WTC11 (cell line): ENCODE data around the gene SEC24A. TPM values are rescaled to one million over a fixed set of nuclear protein-coding genes. Genes with fewer than 3 reads are reported as not detected.

Source experiments
- ATAC-seq: fragments of 200-7000 bp; cut with Tn5 transposase; 2 replicates; pipeline ENCODE4 v1.10.0; 2021; ENCODE audit warnings: mild to moderate bottlenecking, moderate library complexity
- CTCF ChIA-PET: fragments of 300-600 bp; sonication (Branson Sonifier 250); formaldehyde crosslinking; loops from one replicate; lab custom pipeline; 2021; ENCODE audit warnings: antibody characterized with exemption; lab: Charles Lee
- POLR2A ChIA-PET: fragments of 350-600 bp; sonication (Branson Sonifier 250); formaldehyde crosslinking; loops from one replicate; lab custom pipeline; 2021; ENCODE audit warnings: antibody characterized with exemption; lab: Charles Lee
- DNase-seq: peaks from one replicate; pipeline ENCODE4 v3.0.0; 2021; ENCODE audit warnings: low spot score
- H3K27ac Mint-ChIP-seq: 2 replicates; pipeline ENCODE4 v1.8.0; 2021; ENCODE audit warnings: mixed read lengths
- H3K27me3 Mint-ChIP-seq: 2 replicates; pipeline ENCODE4 v1.8.0; 2021; ENCODE audit warnings: low read depth, mild to moderate bottlenecking, moderate library complexity, mixed read lengths
- H3K36me3 Mint-ChIP-seq: 2 replicates; pipeline ENCODE4 v1.8.0; 2021; ENCODE audit warnings: mixed read lengths
- H3K4me1 Mint-ChIP-seq: 2 replicates; pipeline ENCODE4 v1.8.0; 2022; ENCODE audit warnings: mixed read lengths
- H3K4me3 Mint-ChIP-seq: 2 replicates; pipeline ENCODE4 v1.8.0; 2021; ENCODE audit warnings: mild to moderate bottlenecking, moderate library complexity, mixed read lengths
- H3K9me3 Mint-ChIP-seq: 2 replicates; pipeline ENCODE4 v1.8.0; 2021; ENCODE audit warnings: mixed read lengths
- ATF6 ChIP-seq: sonication (generic); formaldehyde crosslinking; IDR thresholded peaks from 2 replicates; pipeline ENCODE4 v1.8.1; 2023; ENCODE audit warnings: mild to moderate bottlenecking, missing genetic modification reagents
- CREB1 ChIP-seq: sonication (generic); formaldehyde crosslinking; IDR thresholded peaks from 2 replicates; pipeline ENCODE4 v1.8.0; 2023; ENCODE audit warnings: mild to moderate bottlenecking, missing genetic modification reagents
- GTF2I ChIP-seq: fragments of 250-450 bp; sonication (Bioruptor Pico); conservative IDR thresholded peaks from 2 replicates; pipeline ENCODE4 v1.4.0; 2021; ENCODE audit warnings: mild to moderate bottlenecking
- MAX ChIP-seq: sonication (generic); formaldehyde crosslinking; IDR thresholded peaks from 2 replicates; pipeline ENCODE4 v1.8.0; 2022; ENCODE audit warnings: mild to moderate bottlenecking, missing genetic modification reagents
- MXD4 ChIP-seq: fragments of 250-450 bp; sonication (Bioruptor Pico); IDR thresholded peaks from 2 replicates; pipeline ENCODE4 v1.8.0; 2021; ENCODE audit warnings: mild to moderate bottlenecking, moderate library complexity, borderline replicate concordance
- NR2C2 ChIP-seq: sonication (generic); formaldehyde crosslinking; IDR thresholded peaks from 2 replicates; pipeline ENCODE4 v1.8.0; 2022; ENCODE audit warnings: mild to moderate bottlenecking, missing genetic modification reagents
- PRRX2 ChIP-seq: fragments of 250-450 bp; sonication (Bioruptor Pico); IDR thresholded peaks from 2 replicates; pipeline ENCODE4 v1.8.0; 2021; ENCODE audit warnings: mild to moderate bottlenecking
- RORB ChIP-seq: fragments of 250-450 bp; sonication (Bioruptor Pico); IDR thresholded peaks from 2 replicates; pipeline ENCODE4 v1.9.0; 2021; ENCODE audit warnings: mild to moderate bottlenecking
- USF2 ChIP-seq: sonication (generic); formaldehyde crosslinking; IDR thresholded peaks from 2 replicates; pipeline ENCODE4 v1.8.1; 2023; ENCODE audit warnings: mild to moderate bottlenecking, missing genetic modification reagents, moderate library complexity
- ZNF263 ChIP-seq: sonication (generic); formaldehyde crosslinking; IDR thresholded peaks from 2 replicates; pipeline ENCODE4 v1.8.1; 2022; ENCODE audit warnings: low read depth, mild to moderate bottlenecking, moderate library complexity, missing genetic modification reagents
- ZNF396 ChIP-seq: fragments of 250-450 bp; sonication (Bioruptor Pico); IDR thresholded peaks from 2 replicates; pipeline ENCODE4 v1.8.0; 2021; ENCODE audit warnings: mild to moderate bottlenecking, moderate library complexity, borderline replicate concordance
- ZNF512 ChIP-seq: sonication (generic); formaldehyde crosslinking; IDR thresholded peaks from 2 replicates; pipeline ENCODE4 v1.8.1; 2022; ENCODE audit warnings: missing genetic modification reagents, borderline replicate concordance
- ZNF671 ChIP-seq: fragments of 250-450 bp; sonication (Bioruptor Pico); IDR thresholded peaks from 2 replicates; pipeline ENCODE4 v1.8.0; 2021; ENCODE audit warnings: mild to moderate bottlenecking
- total RNA-seq: library from RNA; stranded (reverse); gene quantifications from 3 replicates; pipeline ENCODE4 v1.2.3, GENCODE V29; 2021
- TF ChIP-seq, protein P1 (sequence below): fragments of 250-450 bp; sonication (Bioruptor Pico); IDR thresholded peaks from 2 replicates; pipeline ENCODE4 v2.1.2; 2022; ENCODE audit warnings: mild to moderate bottlenecking, moderate library complexity
- TF ChIP-seq, protein P2 (sequence below): sonication (generic); formaldehyde crosslinking; IDR thresholded peaks from 2 replicates; pipeline ENCODE4 v1.8.0; 2022; ENCODE audit warnings: missing genetic modification reagents
- TF ChIP-seq, protein P3 (sequence below): fragments of 200-600 bp; IDR thresholded peaks from 2 replicates; pipeline ENCODE4 v1.8.0; 2022; ENCODE audit warnings: antibody characterized with exemption
- TF ChIP-seq, protein P4 (sequence below): sonication (generic); formaldehyde crosslinking; IDR thresholded peaks from 2 replicates; pipeline ENCODE4 v1.8.0; 2022; ENCODE audit warnings: mild to moderate bottlenecking, missing genetic modification reagents
- TF ChIP-seq, protein P5 (sequence below): sonication (generic); formaldehyde crosslinking; IDR thresholded peaks from 2 replicates; pipeline ENCODE4 v1.8.0; 2023; ENCODE audit warnings: mild to moderate bottlenecking, missing genetic modification reagents

Gene SEC24A
- total RNA-seq, 1 experiment from 2014 or later: 30.5 TPM

GRCh38 chr5:134735243-134735642, 86.7 kb downstream of the SEC24A start (continued):
- TF ChIP-seq, protein P1, sequence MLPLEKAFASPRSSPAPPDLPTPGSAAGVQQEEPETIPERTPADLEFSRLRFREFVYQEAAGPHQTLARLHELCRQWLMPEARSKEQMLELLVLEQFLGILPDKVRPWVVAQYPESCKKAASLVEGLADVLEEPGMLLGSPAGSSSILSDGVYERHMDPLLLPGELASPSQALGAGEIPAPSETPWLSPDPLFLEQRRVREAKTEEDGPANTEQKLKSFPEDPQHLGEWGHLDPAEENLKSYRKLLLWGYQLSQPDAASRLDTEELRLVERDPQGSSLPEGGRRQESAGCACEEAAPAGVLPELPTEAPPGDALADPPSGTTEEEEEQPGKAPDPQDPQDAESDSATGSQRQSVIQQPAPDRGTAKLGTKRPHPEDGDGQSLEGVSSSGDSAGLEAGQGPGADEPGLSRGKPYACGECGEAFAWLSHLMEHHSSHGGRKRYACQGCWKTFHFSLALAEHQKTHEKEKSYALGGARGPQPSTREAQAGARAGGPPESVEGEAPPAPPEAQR (CRISPR knock-in tag): no peak
- TF ChIP-seq CREB1 (no peak), RORB (CRISPR knock-in tag) (no peak), GTF2I (CRISPR knock-in tag) (no peak), PRRX2 (no peak)
- TF ChIP-seq, all 79 proteins: peak for 0

GRCh38 chr5:134736173-134736812, 87.7 kb downstream of the SEC24A start:
- no peak overlapping the region for H3K4me3 Mint-ChIP-seq
- ATAC-seq: no peak
- no peak for DNase-seq
- peaks cover 4% of the 10 kb centered on the region for H3K36me3 Mint-ChIP-seq
- CTCF ChIA-PET: interaction anchor here (0.9 to 2.5 kb wide), 2 partner anchors 149 to 484 kb away, joined by 3 to 6 read pairs; no protein-coding TSS in a partner anchor
- no peak overlapping the region for H3K27ac Mint-ChIP-seq
- H3K9me3 Mint-ChIP-seq: no peaks in the 10 kb centered on the region
- H3K4me1 Mint-ChIP-seq: peaks cover 8% of the 10 kb centered on the region
- POLR2A ChIA-PET: no interaction called here
- no peaks in the 10 kb centered on the region for H3K27me3 Mint-ChIP-seq
- TF ChIP-seq, protein P2, sequence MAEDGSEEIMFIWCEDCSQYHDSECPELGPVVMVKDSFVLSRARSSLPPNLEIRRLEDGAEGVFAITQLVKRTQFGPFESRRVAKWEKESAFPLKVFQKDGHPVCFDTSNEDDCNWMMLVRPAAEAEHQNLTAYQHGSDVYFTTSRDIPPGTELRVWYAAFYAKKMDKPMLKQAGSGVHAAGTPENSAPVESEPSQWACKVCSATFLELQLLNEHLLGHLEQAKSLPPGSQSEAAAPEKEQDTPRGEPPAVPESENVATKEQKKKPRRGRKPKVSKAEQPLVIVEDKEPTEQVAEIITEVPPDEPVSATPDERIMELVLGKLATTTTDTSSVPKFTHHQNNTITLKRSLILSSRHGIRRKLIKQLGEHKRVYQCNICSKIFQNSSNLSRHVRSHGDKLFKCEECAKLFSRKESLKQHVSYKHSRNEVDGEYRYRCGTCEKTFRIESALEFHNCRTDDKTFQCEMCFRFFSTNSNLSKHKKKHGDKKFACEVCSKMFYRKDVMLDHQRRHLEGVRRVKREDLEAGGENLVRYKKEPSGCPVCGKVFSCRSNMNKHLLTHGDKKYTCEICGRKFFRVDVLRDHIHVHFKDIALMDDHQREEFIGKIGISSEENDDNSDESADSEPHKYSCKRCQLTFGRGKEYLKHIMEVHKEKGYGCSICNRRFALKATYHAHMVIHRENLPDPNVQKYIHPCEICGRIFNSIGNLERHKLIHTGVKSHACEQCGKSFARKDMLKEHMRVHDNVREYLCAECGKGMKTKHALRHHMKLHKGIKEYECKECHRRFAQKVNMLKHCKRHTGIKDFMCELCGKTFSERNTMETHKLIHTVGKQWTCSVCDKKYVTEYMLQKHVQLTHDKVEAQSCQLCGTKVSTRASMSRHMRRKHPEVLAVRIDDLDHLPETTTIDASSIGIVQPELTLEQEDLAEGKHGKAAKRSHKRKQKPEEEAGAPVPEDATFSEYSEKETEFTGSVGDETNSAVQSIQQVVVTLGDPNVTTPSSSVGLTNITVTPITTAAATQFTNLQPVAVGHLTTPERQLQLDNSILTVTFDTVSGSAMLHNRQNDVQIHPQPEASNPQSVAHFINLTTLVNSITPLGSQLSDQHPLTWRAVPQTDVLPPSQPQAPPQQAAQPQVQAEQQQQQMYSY (CRISPR knock-in tag): no peak
- TF ChIP-seq NR2C2 (CRISPR knock-in tag) (no peak), ZNF263 (no peak), USF2 (CRISPR knock-in tag) (no peak), MXD4 (CRISPR knock-in tag) (no peak), RORB (CRISPR knock-in tag) (no peak), MAX (CRISPR knock-in tag) (no peak), ZNF671 (CRISPR knock-in tag) (no peak), ATF6 (CRISPR knock-in tag) (no peak), ZNF512 (CRISPR knock-in tag) (no peak), ZNF396 (CRISPR knock-in tag) (no peak)
- TF ChIP-seq, protein P3, sequence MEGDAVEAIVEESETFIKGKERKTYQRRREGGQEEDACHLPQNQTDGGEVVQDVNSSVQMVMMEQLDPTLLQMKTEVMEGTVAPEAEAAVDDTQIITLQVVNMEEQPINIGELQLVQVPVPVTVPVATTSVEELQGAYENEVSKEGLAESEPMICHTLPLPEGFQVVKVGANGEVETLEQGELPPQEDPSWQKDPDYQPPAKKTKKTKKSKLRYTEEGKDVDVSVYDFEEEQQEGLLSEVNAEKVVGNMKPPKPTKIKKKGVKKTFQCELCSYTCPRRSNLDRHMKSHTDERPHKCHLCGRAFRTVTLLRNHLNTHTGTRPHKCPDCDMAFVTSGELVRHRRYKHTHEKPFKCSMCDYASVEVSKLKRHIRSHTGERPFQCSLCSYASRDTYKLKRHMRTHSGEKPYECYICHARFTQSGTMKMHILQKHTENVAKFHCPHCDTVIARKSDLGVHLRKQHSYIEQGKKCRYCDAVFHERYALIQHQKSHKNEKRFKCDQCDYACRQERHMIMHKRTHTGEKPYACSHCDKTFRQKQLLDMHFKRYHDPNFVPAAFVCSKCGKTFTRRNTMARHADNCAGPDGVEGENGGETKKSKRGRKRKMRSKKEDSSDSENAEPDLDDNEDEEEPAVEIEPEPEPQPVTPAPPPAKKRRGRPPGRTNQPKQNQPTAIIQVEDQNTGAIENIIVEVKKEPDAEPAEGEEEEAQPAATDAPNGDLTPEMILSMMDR: no peak
- TF ChIP-seq, protein P4, sequence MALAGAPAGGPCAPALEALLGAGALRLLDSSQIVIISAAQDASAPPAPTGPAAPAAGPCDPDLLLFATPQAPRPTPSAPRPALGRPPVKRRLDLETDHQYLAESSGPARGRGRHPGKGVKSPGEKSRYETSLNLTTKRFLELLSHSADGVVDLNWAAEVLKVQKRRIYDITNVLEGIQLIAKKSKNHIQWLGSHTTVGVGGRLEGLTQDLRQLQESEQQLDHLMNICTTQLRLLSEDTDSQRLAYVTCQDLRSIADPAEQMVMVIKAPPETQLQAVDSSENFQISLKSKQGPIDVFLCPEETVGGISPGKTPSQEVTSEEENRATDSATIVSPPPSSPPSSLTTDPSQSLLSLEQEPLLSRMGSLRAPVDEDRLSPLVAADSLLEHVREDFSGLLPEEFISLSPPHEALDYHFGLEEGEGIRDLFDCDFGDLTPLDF (CRISPR knock-in tag): no peak
- TF ChIP-seq, protein P5, sequence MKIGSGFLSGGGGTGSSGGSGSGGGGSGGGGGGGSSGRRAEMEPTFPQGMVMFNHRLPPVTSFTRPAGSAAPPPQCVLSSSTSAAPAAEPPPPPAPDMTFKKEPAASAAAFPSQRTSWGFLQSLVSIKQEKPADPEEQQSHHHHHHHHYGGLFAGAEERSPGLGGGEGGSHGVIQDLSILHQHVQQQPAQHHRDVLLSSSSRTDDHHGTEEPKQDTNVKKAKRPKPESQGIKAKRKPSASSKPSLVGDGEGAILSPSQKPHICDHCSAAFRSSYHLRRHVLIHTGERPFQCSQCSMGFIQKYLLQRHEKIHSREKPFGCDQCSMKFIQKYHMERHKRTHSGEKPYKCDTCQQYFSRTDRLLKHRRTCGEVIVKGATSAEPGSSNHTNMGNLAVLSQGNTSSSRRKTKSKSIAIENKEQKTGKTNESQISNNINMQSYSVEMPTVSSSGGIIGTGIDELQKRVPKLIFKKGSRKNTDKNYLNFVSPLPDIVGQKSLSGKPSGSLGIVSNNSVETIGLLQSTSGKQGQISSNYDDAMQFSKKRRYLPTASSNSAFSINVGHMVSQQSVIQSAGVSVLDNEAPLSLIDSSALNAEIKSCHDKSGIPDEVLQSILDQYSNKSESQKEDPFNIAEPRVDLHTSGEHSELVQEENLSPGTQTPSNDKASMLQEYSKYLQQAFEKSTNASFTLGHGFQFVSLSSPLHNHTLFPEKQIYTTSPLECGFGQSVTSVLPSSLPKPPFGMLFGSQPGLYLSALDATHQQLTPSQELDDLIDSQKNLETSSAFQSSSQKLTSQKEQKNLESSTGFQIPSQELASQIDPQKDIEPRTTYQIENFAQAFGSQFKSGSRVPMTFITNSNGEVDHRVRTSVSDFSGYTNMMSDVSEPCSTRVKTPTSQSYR (CRISPR knock-in tag): no peak
